SIG-M5 treated with dmso at 0.1 percent for 504 hours (cell line): ENCODE data around the gene TRAPPC1.

Source experiments
- DNase-seq: peaks from one replicate; lab custom pipeline; 2025; ENCODE audit not compliant: unreplicated experiment; lab: John Stamatoyannopoulos, UW

Gene TRAPPC1

DNA sequence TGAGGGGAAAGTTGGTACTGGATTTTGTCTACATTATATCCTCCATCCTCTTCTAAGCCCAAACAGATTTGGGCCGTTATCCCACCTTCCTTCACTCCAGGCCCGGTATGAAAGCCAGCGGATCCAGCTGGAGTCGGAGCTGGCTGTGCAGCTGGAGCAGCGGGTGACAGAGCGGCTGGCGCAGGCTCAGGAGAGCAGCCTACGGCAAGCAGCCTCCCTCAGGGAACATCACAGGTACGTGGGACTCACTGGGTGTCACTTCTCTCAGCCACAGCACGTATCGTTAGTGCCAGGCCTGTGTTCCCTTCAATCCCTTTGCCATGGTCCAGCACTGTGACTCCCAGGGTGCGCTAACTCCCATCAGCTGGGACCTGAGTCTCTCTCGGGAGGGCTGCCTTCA is 11.5 kb upstream of the TRAPPC1 start:
- no peak for DNase-seq

DNA sequence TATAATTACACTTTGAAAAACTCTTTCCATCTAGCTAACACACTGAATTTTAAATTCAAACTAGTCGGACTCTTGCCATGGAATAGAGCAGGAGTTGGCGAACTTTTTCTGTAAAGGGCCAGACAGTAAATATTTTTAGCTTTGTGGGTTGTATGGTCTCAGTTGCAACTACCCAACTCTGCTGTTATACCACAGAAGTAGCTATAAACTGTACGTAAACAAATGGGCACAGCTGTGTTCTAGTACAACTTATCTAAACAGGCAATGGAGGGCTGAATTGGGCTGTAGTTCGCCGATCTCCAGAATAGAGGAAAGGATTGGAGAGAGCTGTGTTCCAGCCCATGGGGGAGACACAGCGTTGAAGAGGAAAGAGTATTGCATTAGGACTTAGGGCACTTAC is 9.0 kb upstream of the TRAPPC1 start:
- DNase-seq = no peak

DNA sequence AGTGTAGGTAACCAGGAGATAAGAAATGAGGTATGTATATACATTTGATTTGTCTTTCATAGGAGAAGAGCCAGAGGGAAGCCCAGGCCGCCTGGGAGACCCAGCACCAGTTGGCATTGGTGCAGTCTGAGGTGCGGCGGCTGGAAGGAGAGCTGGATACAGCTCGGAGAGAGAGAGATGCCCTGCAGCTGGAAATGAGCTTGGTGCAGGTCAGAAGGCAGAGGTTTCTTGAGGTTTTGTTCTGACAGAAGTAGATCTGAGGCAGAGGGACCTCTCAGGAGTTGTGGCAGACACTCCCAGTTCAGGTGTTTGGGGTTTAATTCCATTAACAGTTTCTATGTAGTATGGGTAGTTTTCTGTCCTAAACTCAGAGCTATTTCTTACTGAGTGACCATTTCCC is 8.3 kb upstream of the TRAPPC1 start:
- no peak for DNase-seq

DNA sequence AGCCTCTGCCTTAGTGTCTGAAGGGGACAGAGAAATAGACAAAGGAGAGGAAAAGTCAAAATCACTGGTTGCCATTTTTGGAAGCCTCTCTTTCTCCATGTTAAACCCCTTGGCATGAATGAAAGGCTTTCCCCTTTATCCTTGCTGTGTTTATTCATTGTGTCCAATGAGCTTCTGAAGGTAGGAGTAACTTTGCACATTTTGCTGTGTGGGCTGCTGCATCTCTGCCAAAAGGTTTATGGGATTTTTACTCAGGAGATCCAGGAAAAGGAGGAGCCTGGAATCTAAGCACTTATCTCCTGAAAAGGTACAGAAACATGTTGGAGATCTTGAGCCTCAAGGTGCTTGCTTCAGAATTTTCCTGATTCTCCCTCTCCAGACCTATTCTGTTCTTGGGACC is 4.1 kb upstream of the TRAPPC1 start:
- no peak for DNase-seq

DNA sequence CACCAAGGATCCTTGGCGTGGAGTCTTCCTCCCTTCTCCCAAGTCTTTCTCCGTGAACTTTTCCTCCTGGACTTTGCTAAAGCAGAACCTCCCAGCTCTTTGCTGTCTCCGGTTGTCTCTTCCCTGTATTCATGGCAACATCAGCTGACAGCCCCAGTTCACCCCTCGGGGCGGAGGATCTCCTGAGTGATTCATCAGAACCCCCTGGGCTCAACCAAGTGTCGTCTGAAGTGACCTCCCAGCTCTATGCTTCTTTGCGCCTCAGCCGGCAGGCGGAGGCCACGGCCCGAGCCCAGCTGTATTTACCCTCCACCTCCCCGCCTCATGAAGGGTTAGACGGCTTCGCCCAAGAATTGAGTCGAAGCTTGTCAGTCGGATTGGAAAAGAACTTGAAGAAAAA is 1.2 kb upstream of the TRAPPC1 start:
- DNase-seq = peak; percentile 77

DNA sequence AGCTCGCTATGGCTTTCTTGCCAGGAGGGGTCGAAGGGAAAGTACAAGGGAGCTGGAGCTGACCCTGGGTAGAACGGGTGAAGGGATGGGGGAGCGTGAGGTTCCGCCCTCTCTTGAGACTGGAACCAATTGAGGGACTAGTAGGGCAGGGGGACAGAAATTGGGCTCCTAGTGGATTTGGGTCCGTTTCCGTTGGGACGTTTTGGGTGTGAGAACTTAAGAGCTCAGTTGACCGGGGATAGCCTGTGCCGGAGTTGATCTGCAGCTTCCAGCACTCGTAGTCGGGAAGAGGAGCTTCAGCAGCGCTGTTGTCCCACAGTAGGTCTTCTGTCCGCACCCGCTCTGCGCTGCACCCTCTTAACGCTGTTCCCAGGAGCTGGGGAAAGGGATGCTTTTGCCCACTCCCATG is 741 bp upstream of the TRAPPC1 start:
- DNase-seq = peak; percentile 15

DNA sequence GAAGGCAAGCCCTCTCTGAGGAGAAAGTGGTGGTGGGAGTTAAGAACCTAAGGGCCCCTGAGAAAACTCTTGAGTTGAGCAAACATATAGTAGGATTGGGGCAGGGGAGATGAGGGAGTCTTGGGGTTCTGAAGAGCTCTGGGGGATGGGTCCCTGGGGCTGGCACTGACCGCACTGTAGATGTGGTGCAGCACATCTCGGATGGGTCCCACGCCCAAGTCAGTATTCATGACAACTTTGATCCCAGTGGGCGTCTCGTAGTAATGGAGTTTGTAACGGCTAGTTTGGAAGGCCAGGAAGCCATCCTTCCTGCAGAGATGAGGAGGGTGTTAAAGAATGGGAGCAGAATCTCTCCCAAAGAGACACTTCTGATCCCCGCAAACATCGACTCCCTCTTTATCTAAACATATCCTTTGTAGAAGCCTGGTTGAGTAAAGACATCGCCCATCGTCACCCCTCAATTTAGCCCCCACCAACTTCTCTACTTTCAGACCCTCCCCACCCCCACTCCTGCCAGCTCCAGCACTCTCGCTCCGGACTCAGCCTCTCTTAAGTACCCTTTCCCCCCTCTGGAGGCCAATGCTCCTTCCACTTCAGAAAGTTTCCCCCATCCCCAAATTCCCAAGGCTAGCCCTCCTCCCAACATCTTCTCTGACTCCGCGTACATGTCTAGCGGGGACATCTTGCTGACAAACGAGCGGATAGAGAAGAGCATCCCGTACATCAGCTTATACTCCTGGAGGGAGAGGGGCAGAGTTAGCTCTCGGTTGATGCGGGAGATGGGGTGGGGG is 710 bp downstream of the TRAPPC1 start:
- no peak for DNase-seq

DNA sequence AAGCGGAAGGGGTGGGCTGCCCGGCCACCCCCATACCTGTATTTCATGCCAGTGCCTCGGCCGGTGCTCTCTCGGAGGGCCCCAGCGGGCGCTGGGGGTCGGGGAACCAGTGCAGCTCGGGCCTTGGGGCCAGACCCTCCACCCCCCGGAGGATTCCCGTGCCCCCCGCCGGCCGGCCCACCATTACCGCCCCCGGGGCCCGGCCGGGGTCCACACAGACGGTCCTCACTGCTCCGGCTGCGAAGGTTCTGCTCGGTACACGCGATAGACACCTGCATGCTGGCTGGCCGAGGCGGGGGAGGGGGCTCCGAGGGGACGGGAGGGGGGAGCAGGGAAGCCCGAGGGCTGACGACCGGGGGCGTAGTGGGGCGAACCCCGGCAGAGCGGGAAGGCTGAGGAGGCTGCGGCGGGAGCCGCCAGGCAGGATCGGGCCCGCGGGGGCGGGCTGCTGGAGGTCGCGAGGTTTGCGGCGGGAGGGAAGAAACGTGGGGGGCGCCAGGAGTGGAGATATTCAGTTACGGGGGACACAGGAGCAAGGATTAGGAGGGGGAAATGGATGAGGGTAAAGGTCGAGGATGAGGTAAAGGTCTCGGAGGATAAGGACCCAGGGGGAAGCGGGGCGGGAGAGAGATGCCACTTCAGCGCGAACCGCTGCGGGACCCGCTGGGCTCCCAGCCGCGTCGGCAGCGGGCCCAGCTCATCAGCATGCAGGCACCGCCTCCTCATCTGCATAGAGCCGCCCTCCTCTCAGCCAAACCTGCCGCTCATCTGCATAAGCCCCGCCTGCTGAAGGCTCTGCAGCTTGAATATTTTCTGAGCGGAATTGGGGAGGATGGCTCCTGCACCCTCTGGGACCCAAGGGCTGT is 2.4 kb downstream of the TRAPPC1 start, which contains the start of gene KCNAB3:
TSS of gene KCNAB3 (minus strand) at position 699 of the 866 bp plus-strand sequence. CDS start at position 278, 421 bp downstream.
- no peak for DNase-seq

DNA sequence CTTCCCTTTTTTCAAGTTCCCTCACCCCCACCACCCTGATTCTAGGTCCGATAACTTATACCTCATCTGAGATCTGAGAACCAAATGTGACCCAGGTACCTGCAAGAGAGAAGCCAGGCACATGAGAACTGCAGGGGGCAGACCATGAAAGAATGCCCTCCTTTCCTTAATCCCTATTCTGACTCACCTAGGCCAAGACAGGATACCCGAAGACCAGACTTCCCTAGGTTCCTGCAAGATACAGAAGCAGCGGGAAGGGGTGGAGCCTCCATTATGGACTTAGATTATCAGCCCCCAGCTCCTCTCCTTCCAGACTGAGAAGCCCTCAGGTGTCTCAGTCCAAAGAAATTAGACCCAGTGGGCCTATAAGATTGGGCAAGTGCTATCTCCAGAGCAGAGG is 4.2 kb downstream of the TRAPPC1 start:
- no peak for DNase-seq

DNA sequence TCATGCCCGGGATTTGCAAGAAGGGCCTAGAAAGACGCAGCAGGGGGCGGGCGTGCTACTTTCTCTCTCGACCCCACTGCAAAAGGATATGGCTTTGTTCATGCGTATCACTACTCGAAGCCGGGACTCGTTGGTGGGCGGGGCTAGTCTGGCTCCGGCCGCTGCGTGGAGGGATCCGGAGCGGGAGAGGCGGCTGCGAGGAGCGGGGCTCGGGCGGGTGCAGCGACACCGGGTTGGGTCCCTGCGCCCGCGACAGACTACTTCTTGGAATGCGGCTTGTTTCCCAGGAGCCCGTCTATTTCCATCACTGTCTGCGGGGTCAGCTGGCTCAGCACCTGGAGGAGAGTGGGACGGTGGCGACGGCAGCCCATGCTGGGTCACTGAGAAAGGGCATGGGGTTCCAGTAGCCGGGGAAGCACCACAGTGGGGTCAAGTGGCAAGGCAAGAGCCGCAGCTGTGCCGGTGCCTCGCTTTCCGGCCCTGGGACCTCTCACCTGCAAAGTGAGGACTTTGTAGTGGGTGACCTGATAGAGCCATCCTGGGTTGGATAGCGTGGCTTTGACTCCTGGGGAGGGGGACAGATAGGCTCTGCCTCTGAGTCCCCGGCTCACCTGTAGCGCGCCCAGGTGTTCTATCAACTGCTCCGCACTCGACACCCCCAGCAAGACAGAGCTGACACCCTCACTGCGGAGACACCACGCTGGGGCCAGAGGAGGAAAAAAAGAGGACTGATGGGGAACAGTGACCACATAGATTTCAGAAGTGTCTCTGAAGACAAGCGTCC is 8.7 kb downstream of the TRAPPC1 start:
- DNase-seq = no peak

DNA sequence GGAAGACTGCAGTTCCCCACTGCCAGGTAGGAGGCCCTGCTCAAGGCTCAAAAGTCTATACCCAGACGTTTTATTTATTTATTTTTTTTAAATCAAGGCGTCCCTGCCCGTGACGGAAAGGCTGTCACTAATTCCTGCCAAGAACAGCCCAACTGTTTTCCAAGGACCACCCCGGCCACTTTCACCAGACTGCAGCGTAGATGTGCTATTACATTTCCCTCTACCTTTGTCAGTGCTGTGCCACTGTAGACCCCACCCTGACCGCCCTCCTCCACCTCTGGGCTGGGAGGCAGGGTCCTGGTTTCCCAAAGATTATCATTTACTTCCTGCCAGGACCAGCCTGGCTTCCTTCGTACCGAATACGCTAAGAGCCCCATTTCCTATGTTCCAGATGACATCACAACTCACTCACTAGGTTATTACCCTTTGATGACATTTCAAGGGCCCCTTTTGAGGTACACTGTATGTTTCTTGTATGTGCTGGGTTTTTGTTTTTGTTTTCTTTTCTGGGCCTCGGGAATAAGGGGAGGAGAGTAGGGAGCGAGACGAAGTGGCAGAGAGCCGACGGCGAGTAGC is 9.4 kb downstream of the TRAPPC1 start:
- no peak for DNase-seq

DNA sequence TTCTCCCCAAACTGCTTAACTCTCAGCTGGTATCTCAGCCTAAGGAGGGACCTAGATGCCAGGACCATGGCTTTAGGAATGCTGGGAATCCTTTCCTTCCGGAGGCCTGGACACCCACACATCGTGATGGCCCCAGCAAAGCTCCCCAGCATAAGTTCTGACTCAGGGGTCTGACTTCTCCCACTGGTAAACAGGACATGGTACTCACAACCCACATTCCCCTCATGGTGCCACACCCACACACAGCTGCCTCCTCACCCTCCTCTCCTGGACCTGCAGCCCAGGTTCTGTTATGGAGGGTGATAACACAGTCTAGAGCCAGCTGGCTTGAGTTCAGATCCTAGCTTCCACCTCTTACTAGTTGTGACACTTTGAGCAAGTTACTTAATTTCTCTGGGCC is 14.9 kb downstream of the TRAPPC1 start:
- DNase-seq = no peak

DNA sequence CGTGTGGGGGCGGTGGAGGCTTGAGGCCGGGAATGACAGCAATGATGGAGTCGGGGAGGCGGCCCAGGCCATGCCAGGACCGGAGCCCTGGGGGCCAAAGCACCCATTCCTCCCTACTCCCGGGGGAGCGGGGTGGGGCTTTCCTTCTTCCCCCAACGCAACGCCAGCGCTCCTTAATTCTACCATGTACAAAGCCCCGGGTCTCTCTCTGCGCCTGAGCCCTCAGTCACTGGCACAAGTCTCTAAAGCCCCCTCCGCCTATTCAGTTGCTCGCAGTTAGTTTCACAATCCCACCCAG is 15.4 kb downstream of the TRAPPC1 start:
- DNase-seq = no peak

DNA sequence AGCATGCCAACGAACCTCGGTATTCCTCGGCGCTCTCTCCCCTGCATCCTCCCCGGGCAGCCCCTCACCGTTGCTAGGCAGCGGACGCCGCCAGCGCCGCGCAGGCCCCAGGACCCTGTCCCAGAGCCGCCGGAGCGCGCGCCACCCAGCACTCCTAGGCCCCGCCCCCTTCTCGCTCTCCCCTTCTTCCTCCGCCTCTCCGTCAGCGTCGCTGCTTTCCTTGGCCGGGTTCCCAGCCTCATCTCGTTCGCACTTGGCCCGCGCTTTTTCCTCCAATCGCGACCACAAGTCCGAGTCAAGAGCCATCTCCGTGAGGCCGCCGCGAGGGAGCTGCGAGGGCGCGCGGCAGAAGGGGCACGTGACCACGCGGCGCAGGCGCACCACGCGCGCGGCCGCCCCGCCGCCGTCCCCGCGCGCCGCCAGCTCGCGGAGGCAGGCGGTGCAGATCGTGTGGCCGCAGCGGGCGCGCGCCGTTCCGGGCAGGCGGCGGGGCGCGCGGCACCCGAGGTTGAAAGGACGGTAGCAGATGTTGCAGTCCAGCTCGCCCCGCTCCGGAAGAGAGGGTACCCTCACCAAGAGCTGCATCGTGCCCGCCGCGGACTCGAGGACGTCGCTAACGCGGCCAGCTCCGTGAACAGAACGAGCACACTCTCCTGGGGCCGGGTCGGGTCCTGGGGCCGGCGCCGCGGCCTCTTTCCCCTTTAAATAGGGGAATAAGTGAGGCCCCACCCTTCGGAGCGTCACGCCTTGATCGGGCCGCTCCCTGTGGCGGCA is 15.9 kb downstream of the TRAPPC1 start, which contains the start of gene RNF227:
TSS of gene RNF227 (minus strand) at position 679 of the 774 bp plus-strand sequence. CDS start at position 585, 94 bp downstream.
- peak; percentile 83 for DNase-seq

DNA sequence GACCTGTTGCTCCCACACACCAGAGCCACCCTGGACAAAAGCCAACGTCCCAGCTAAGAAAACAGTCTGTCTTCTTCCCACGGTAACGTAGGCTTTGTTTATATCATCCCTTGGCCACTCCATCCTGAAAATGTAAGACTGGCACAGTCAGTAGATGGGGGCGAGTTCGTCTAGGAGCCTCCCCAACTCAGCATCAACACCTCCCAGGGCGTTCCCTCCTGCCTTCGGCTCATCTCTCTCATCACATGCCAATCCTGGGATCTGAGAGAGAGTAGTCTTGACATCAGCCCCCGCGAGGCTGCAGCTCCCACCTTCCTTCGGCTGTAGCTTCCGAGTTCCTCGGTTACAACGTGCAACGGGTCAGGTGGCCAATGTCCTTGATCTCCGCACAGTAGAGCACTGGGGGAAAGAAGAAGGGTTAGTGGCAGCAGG is 16.6 kb downstream of the TRAPPC1 start:
- DNase-seq = no peak

DNA sequence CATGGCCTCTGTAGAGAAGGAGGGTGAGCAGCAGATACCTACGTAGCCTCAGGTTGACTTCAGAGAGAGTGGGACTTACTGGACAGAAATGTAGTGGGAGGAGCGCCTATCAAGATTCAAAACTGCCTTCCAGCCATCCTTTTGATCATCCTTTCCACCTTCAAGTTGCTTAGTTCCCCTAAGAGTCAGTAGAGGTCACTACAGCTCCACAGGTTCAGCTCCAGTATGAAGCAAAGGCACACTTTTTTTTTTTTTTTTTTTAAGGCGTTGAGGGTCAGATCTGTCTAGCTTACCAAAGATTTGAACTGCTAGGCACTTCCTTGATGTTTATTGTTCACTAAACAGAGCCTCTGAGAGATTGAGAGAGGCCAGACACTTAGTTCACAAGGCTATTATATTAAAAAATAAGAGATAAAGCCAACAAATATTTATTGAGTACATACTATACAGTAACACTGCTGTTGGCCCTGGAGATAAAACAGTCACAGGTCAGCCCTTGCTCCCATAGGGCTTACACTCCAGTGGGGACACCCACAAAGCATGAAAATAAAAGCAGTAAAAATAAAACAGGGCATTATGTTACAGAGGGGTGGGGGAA is 18.7 kb downstream of the TRAPPC1 start:
- DNase-seq = peak; percentile 79

DNA sequence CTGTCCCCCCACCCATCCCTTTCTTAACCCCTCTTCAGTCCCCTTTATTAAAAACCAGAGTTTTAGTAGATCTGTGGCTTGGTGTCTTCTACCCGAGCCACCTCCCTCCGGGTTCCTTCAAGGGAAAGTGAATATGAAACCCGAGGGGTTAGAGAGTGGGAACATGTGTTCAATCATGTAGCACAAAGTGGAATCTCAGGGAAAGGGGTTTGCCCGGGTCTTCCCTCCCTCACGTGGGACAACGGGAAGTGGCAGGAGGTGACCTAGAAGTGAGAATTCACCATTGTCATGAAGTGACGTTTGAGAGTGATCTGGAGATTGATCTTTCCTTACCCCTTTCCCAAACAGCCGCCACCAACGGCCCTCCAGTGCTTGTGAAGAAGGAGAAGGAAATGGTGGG is 20.6 kb downstream of the TRAPPC1 start:
- no peak for DNase-seq

DNA sequence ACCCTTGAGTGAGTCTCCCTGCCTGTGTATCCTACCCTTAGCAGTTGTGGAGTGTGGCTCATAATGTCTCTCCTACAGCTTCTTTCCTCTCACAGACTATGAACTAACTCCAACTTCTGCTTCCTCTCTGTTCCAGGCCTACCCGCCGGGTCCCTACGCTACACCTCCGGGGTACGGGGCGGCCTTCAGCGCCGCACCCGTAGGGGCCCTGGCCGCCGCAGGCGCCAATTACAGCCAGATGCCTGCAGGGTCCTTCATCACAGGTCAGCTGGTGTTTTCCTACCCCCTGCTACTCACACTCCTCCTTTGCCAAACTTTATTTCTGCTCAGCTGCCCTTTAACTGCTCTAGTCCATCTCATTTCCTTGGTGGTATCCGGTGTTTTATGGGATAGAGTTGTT is 21.0 kb downstream of the TRAPPC1 start:
- DNase-seq = no peak

DNA sequence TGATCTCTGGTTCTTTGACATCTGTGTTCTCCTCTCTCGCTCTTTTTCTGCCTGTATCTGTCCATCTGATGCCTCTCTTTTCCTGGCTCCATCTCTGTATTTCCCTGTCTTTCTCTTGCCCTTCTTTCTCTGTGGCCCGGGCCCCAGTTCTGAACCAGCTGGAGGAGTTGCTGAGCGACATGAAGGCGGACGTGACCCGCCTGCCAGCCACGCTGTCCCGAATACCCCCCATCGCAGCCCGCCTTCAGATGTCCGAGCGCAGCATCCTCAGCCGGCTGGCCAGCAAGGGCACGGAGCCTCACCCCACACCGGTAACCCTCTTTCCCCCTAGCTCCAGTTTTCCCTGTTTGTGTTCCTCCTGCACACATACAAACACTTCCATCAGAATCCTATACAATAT is 21.5 kb downstream of the TRAPPC1 start:
- DNase-seq = no peak

DNA sequence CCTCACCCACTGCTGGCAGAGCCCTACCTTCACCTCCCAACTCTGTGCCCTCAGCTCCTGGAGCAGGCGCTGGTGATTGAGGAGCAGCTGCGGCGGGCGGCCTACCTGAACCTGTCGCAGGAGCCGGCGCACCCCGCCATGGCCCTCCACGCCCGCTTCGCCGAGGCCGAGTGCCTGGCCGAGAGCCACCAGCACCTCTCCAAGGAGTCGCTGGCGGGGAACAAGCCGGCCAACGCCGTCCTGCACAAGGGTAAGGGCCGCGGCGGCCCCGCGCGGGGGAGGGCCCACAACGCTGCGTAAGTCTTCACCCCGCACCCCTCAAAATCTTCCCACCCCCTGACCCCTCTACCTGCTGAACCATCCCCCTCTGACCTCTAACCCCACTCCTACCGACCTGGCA is 22.7 kb downstream of the TRAPPC1 start:
- no peak for DNase-seq
